NCI-H2196 (cell line): ENCODE results near the gene METTL21C.
A peak's percentile ranks its signal among the peaks of the same experiment; 100 is the strongest.

Experiments used
- DNase-seq: peaks from one replicate; lab custom pipeline; 2025; ENCODE audit not compliant: unreplicated experiment; lab: John Stamatoyannopoulos, UW

METTL21C gene

DNA sequence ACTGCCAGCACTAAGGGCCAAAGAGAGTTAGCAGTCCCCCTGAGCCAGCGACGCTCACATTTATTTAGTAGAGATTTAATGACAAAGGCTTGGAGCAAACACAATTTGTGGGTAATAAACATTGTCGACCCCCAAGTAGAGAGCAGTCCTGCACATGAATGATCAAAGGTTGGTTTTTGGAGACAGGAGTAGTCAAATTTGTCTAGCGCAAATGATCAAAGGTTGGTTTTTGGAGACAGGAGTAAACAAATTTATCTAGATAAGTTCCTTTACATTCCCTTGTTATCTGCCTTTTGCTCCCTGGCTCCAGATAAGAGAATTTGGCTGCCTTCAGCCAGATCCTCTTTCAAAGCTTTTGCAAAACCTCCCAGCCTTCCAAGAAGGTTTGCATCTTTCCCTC, 26.9 kb downstream of the METTL21C start:
- no peak for DNase-seq

GRCh38 chr13:102667023-102667422, 27.8 kb downstream of the METTL21C start:
- no peak for DNase-seq

DNA sequence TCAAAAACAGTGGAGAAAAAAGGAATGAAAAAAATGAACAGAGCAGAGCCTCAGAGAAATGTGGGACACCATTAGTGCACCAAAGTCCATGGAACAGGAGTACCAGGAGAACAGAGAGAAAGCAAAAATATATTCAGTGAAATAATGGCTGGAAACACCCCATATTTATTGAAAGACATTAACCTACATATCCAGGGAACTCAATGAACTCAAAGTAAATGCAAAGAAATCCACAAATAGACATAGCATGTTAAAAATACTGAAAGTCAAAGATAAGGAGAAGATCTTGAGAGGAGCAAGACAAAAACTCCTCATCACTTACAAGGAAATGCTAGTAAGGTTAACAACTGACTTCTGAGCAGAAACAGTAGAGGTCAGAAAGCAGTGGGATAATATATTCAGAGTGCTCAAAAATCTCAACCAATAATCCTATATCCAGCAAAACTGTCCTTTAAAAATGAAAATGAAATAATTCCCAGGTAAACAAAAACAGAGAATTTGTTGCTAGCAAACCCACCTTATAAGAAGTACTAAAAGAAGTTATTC, 35.6 kb downstream of the METTL21C start:
- DNase-seq = no peak

DNA sequence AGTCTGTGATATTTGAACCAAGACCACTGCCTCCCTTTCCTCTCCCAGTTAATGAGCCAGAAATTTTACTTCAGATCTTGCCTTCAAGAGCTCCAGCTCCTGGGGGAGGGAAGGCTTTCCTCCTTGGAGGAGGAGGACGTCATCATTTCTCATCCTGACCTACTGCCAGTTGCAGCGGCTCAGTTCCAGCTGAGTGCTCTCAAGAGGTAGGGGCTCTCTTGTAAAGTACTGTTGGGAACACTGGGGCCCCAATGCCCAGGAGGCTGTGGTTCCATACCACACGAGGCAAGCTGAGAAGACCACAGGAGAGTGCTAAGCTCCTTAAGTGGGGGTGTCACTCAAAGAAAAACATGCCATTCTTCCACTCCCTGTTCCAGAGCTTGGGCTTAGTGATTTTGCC, 36.2 kb downstream of the METTL21C start:
- DNase-seq = no peak

GRCh38 chr13:102657630-102658029, 37.2 kb downstream of the METTL21C start:
- no peak for DNase-seq

DNA sequence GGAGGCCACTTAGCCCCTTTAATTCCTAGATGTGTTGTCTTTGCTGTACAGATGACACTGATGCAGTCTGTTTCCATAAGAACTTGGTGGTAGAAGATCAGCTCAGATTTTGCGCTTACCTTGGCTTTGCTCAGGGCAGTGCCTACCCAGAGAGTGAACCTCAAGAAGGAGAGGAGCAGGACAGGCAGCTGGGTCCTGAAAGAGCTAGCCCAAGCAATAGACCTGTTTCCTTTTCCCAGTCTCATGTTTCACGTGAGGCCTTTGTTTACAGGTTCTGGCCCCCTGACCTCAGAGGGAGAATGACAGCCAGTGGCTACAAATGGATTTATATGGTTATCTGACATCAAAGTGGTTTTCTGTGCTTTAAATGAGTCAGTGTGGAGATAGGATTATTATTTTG, 40.1 kb downstream of the METTL21C start:
- no peak for DNase-seq

DNA sequence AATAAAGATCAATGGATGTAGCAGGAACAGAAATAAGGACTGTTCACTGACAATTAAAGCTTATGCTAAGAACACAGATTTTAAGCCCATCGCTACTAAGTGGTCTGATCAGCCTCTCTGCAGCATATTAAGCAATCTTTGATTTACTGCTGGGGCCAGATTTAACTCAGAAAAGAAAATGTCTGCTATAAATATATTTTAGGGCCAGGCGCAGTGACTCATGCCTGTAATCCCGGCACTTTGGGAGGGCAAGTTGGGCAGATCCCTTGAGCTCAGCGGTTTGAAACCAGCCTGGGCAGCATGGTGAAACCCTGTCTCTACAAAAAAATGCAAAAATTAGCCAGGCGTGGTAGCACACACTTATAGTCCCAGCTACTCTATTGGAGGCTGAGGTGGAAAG, 43.0 kb downstream of the METTL21C start:
- DNase-seq = no peak

DNA sequence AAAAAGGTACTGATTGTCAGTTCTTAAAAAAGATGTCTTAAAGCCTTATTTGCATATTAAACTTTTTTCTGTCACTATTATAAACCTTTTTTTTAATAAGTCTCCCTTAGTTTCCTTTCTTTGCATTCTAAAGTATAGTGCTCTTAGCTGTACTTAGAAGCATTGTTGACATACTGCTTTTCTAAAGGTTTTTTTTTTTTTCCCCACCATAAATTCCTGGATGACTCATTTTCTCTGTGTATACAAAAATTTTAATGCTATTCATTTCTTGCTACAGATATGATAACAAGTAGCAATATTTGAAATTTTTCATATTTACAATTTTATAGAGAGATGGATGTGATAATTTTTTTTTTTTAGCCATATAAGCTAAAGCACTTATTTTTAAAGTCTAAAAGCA, 43.5 kb downstream of the METTL21C start:
- DNase-seq = no peak

GRCh38 chr13:102650444-102650843, 44.4 kb downstream of the METTL21C start:
- DNase-seq = no peak

GRCh38 chr13:102648046-102648445, 46.8 kb downstream of the METTL21C start:
- no peak for DNase-seq

DNA sequence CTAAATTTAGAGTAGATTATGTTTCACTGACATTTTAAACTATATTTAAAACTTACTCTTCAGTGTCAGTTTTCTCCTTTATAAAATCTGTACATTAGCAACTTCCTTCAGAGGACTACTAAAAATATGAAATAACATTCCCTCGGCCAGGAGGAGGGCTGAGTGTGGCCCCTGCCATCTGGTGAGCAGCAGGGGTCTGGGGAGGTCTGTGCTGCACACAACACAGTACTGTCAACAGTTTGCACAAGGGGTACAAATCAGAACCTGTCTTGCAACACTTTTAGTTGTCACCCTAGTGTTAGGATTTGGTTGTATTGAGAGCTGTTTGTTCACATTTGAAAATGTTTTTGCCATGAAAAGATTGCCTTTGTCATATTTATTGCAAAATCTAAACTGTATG, 49.1 kb downstream of the METTL21C start:
- DNase-seq = no peak

GRCh38 chr13:102643656-102644055, 51.2 kb downstream of the METTL21C start:
- no peak for DNase-seq

- peak; percentile 33 for DNase-seq
Measured at GRCh38 chr13:102642475-102642874, 52.4 kb downstream of the METTL21C start.

- DNase-seq = no peak
Measured at GRCh38 chr13:102642029-102642428, 52.8 kb downstream of the METTL21C start.

GRCh38 chr13:102638741-102639140, 56.1 kb downstream of the METTL21C start:
- DNase-seq = no peak
